CD4-positive, alpha-beta T cell treated with Interleukin-15 for 4 hours (primary cell): ENCODE results near the gene UQCRH.
"Not testable (repeated sequence)": the region's sequence is repeated elsewhere in the genome, so short reads cannot be mapped to it uniquely, and the experiment has no call there.

Source experiments
- DNase-seq: peaks from one replicate; pipeline ENCODE4 v3.0.0-alpha.2; 2020; ENCODE audit warnings: low spot score

Gene UQCRH

GRCh38 chr1:46300673-46301405 is 2.7 kb upstream of the UQCRH start:
- no peak for DNase-seq

GRCh38 chr1:46301406-46301807 is 2.1 kb upstream of the UQCRH start:
- DNase-seq, result no peak

GRCh38 chr1:46301808-46302640 is 1.5 kb upstream of the UQCRH start:
- DNase-seq, result peak; percentile 37

GRCh38 chr1:46302641-46303037 is 859 bp upstream of the UQCRH start:
- DNase-seq, result peak; percentile 2

GRCh38 chr1:46303872-46304326 is 401 bp downstream of the UQCRH start:
- no peak for DNase-seq

GRCh38 chr1:46306159-46306530 is 2.6 kb downstream of the UQCRH start:
- no peak for DNase-seq

GRCh38 chr1:46309401-46310159 is 6.1 kb downstream of the UQCRH start:
- no peak for DNase-seq

GRCh38 chr1:46310321-46310720 is 6.8 kb downstream of the UQCRH start:
- DNase-seq, result no peak

- DNase-seq, result no peak
Measured at GRCh38 chr1:46315669-46316403, 12.3 kb downstream of the UQCRH start.

- DNase-seq, result no peak
Measured at GRCh38 chr1:46317323-46317722, 13.8 kb downstream of the UQCRH start.

GRCh38 chr1:46319301-46319700 is 15.8 kb downstream of the UQCRH start:
- not testable (repeated sequence) for DNase-seq

GRCh38 chr1:46319960-46320914 is 16.7 kb downstream of the UQCRH start:
- DNase-seq, result not testable (repeated sequence)

- DNase-seq, result not testable (repeated sequence)
Measured at GRCh38 chr1:46322191-46322590, 18.7 kb downstream of the UQCRH start.

GRCh38 chr1:46325285-46326076 is 22.0 kb downstream of the UQCRH start:
- not testable (repeated sequence) for DNase-seq

- DNase-seq, result not testable (repeated sequence)
Measured at GRCh38 chr1:46328182-46328581, 24.7 kb downstream of the UQCRH start.

- DNase-seq, result not testable (repeated sequence)
Measured at GRCh38 chr1:46329807-46330206, 26.3 kb downstream of the UQCRH start.

GRCh38 chr1:46330381-46330780 is 26.9 kb downstream of the UQCRH start:
- DNase-seq, result not testable (repeated sequence)

- not testable (repeated sequence) for DNase-seq
Measured at GRCh38 chr1:46331786-46332540, 28.5 kb downstream of the UQCRH start.
